ENCODE measurements around the gene RHO. TPM values are rescaled to one million over a fixed set of nuclear protein-coding genes. Genes with fewer than 3 reads are reported as not detected.

The RHO gene
- total RNA-seq, 4 donors from 2014 or later, result not detected

- TF ChIP-seq EP300 (IDR thresholded peaks at IDR 0.05) (no peak), POLR2A (IDR thresholded peaks at IDR 0.05) (no peak), POLR2AphosphoS5 (IDR thresholded peaks at IDR 0.05) (no peak)
- TF ChIP-seq, protein P1, sequence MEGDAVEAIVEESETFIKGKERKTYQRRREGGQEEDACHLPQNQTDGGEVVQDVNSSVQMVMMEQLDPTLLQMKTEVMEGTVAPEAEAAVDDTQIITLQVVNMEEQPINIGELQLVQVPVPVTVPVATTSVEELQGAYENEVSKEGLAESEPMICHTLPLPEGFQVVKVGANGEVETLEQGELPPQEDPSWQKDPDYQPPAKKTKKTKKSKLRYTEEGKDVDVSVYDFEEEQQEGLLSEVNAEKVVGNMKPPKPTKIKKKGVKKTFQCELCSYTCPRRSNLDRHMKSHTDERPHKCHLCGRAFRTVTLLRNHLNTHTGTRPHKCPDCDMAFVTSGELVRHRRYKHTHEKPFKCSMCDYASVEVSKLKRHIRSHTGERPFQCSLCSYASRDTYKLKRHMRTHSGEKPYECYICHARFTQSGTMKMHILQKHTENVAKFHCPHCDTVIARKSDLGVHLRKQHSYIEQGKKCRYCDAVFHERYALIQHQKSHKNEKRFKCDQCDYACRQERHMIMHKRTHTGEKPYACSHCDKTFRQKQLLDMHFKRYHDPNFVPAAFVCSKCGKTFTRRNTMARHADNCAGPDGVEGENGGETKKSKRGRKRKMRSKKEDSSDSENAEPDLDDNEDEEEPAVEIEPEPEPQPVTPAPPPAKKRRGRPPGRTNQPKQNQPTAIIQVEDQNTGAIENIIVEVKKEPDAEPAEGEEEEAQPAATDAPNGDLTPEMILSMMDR (IDR thresholded peaks at IDR 0.05), result no peak
- no peaks in the 10 kb centered on the region for H3K9me3 ChIP-seq
- no peak for DNase-seq (ENCODE audit: low spot score in 2 of 2)
- no peaks in the 10 kb centered on the region for H3K27me3 ChIP-seq
- H3K36me3 ChIP-seq, result peaks cover 70% of the 10 kb centered on the region
- H3K27ac ChIP-seq, result no peak overlapping the region
- no peak overlapping the region for H3K4me3 ChIP-seq
- H3K4me1 ChIP-seq, result peaks cover 34% of the 10 kb centered on the region
- WGBS, result 92% methylated on average over 7 of the region's 24 CpGs
Observed at GRCh38 chr3:129574206-129574605, 45.8 kb downstream of the RHO start.

DNA sequence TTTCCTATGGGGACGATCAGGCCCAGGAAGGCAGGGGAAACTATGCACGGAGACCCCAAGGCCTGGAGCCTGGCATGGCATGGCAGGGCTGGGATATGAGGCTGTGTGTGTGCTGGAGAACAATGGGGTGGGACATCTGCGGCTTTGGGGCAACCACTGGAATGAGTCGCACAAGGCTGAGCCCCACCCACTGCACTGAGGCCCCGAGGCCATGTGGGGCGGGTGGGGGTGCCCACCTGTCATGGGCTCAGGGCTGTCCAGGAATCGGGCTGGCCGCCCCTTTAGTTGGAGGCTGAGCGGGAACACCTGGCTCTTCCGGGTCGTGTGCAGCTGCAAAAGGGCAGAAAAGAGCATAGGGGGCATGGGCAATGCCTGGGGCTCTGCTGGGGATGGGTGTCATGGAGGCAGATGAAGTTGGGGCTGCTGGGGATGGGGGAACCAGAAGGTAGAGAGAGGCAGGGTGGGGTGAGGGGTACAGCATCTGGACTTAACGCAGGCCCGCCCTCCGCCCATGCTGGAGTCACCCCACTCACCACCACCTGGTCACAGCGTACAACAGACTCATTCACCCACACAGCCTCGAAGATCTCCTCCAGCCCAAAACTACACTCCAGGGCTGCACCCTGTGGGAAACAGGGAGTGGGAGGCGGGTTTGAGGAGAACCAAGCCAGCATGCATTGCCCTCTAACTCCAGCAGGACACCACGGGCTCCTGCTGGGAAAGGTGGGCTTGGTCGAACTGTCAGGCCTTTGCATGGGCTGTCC lies 47.0 kb downstream of the RHO start:
- H3K27ac ChIP-seq, result no peak overlapping the region
- no peaks in the 10 kb centered on the region for H3K9me3 ChIP-seq
- H3K4me1 ChIP-seq, result peaks cover 34% of the 10 kb centered on the region
- TF ChIP-seq POLR2A (IDR thresholded peaks at IDR 0.05), result no peak
- TF ChIP-seq, protein P1 (IDR thresholded peaks at IDR 0.05), result no peak
- TF ChIP-seq EP300 (IDR thresholded peaks at IDR 0.05), result no peak
- TF ChIP-seq POLR2AphosphoS5 (IDR thresholded peaks at IDR 0.05), result no peak
- no peaks in the 10 kb centered on the region for H3K27me3 ChIP-seq
- no peak overlapping the region for H3K4me3 ChIP-seq
- H3K36me3 ChIP-seq, result peaks cover 61% of the 10 kb centered on the region
- DNase-seq (ENCODE audit: low spot score in 2 of 2), result no peak
- WGBS, result 77% methylated on average over 17 of the region's 19 CpGs

DNA sequence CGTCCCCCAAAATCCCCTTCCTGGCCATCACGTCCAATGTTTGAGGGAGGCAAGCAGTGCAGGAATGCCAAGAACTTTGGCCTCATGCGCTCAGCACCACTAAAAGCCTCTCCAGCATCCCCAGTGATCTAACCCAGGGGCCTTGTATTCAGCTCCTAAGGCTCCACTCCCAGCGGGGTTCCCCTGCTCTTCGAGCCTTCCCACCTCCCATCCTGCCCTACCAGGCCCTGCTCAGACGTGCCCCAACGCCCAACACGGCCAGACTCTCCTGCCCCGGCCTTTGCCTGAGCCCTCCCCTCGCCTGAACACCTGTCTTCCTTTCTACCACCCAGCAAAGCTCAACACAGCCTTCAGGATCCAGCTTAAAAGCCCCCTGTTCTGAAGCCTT lies 47.6 kb downstream of the RHO start:
- Histone ChIP-seq H3K27ac (no peak overlapping the region), H3K27me3 (no peaks in the 10 kb centered on the region), H3K9me3 (no peaks in the 10 kb centered on the region), H3K36me3 (peaks cover 59% of the 10 kb centered on the region), H3K4me3 (no peak overlapping the region), H3K4me1 (peaks cover 34% of the 10 kb centered on the region)
- no peak for DNase-seq (ENCODE audit: low spot score in 2 of 2)
- WGBS, result 63% methylated on average over 9 of the region's 10 CpGs
- TF ChIP-seq EP300 (IDR thresholded peaks at IDR 0.05) (no peak), POLR2AphosphoS5 (IDR thresholded peaks at IDR 0.05) (no peak), POLR2A (IDR thresholded peaks at IDR 0.05) (no peak)
- TF ChIP-seq, protein P1 (IDR thresholded peaks at IDR 0.05), result no peak

DNA sequence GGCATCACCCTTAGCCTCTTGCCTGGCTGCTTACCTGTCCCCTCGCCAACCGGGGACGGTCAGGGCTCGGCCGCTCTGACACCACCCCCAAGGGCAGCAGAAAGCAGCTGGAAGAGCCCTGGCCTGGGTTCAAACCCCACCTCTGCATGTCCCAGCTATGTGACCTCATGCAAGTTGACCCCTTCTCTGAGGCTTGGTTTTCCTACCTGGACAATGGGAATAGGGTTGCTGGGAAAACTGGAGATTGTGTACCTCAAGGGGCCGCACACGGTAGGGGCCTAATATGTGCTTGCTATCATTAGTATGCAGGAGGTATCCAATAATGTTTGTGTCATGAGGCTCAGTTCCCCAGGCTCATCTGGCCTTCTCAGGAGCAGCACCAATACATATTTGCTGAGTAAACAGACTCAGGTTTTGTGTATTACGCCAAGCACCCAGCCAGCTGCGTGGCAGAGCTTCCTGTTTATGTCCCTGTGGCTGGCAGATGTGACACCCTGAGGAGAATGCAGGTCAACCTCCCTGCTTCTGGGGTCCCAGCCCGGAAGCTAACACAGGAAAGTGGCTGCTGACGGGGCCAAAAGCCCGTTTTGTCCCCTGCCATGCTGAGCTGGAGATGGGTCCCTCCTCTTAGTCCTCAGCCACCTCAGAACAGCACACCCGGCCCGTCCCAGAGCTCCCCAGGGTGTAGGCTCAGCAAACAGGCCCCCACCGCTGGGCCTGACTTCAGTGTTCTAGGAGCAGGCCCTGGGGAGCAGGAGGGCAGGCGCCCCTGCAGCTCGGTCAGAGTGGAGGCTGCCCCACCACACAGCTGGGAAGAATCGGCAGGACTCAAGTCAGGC lies 48.3 kb downstream of the RHO start:
- H3K4me1 ChIP-seq, result peaks cover 34% of the 10 kb centered on the region
- H3K9me3 ChIP-seq, result no peaks in the 10 kb centered on the region
- H3K27me3 ChIP-seq, result no peaks in the 10 kb centered on the region
- TF ChIP-seq POLR2A (IDR thresholded peaks at IDR 0.05), result no peak
- TF ChIP-seq, protein P1 (IDR thresholded peaks at IDR 0.05), result no peak
- no peak for TF ChIP-seq POLR2AphosphoS5 (IDR thresholded peaks at IDR 0.05)
- TF ChIP-seq EP300 (IDR thresholded peaks at IDR 0.05), result no peak
- peaks cover 56% of the 10 kb centered on the region for H3K36me3 ChIP-seq
- no peak for DNase-seq (ENCODE audit: low spot score in 2 of 2)
- peak overlapping the region; percentile 74 for H3K27ac ChIP-seq
- WGBS, result 65% methylated on average over 17 of the region's 18 CpGs
- H3K4me3 ChIP-seq, result no peak overlapping the region

DNA sequence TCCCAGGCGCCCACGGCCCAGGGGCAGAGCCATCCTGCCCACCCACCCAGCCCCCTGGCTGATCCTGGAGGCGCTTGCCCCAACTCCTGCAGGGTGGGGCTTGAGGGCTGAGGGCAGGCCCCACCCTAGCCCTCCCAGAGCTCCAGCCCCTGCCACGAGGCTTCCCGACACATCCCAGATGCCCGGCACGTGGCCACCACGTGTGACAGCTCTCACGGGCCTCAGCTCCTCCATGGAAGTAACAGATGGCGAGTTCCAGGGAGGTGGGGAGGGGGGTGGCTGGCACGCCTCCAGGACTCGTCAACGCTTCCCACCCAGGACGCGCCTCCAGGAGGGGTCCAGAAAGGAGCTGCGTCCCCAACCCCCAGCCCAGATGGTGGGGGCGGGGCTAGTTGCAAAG lies 48.9 kb downstream of the RHO start:
- H3K4me3 ChIP-seq, result no peak overlapping the region
- H3K27me3 ChIP-seq, result no peaks in the 10 kb centered on the region
- H3K4me1 ChIP-seq, result peaks cover 34% of the 10 kb centered on the region
- no peaks in the 10 kb centered on the region for H3K9me3 ChIP-seq
- H3K36me3 ChIP-seq, result peaks cover 56% of the 10 kb centered on the region
- 64% methylated on average over 12 of the region's 17 CpGs for WGBS
- H3K27ac ChIP-seq, result peak overlapping the region; percentile 74
- TF ChIP-seq, protein P1 (IDR thresholded peaks at IDR 0.05), result no peak
- no peak for TF ChIP-seq POLR2A (IDR thresholded peaks at IDR 0.05)
- TF ChIP-seq EP300 (IDR thresholded peaks at IDR 0.05), result no peak
- no peak for TF ChIP-seq POLR2AphosphoS5 (IDR thresholded peaks at IDR 0.05)
- no peak for DNase-seq (ENCODE audit: low spot score in 2 of 2)
